ENCODE measurements around the gene ALDOA. TPM values are rescaled to one million over a fixed set of nuclear protein-coding genes. Genes with fewer than 3 reads are reported as not detected.

The ALDOA gene
- total RNA-seq, 1 experiment from 2014 or later = 1,165 TPM

DNA sequence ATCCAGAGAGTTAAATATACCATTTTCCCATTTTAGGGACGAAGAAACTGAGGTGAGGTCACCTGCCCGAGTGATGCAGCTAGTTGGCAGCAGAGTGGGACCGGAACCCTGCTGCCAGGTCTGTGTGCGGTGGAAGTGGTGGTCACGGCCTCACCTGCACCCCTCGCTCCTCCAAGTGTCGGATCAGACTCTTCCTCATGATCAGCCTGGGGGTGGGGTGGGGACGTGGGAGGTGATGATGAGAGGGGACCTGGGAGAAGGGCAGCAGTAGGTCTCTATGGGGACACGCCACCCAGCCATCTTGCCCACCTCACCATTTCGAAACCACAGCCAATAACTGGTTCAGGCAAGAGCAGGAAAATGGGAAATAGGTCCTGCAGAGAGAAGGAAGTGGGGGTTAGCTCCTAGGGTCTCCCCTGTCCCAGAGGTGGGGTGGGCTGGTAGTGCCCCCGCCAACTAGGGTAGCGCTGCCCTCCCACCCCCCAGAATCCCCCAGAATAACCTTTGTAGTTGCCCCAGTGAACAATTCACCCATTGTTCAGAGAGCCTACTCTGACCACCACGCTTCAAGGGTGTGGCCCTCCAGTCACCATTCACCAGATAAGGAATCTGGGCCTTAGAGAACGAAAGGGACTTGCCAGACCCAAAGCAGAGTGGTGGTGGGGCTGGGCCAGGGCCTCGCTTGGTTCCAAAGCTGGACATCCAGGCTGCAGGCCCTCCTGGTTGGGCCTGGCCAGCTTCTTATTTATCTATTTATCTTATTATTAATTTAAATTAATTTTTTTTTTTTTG is 42.7 kb downstream of the ALDOA start:
- ChIA-PET CTCF (interaction anchor here (0.6 kb wide), 1 partner anchor 533 kb away, joined by 6 read pairs; no protein-coding TSS in a partner anchor), POLR2A (no interaction called here)
- no peaks in the 10 kb centered on the region for H3K9me3 Mint-ChIP-seq (ENCODE audit: unreplicated experiment)
- intact Hi-C loops (cut with micrococcal nuclease) = no loop called here
- DNase-seq (ENCODE audit: unreplicated experiment) = no peak
- H3K4me1 Mint-ChIP-seq (ENCODE audit: insufficient read depth, unreplicated experiment) = peaks cover 12% of the 10 kb centered on the region
- no peaks in the 10 kb centered on the region for H3K36me3 Mint-ChIP-seq (ENCODE audit: insufficient read depth, unreplicated experiment)
- no peak overlapping the region for H3K27ac Mint-ChIP-seq (ENCODE audit: low read depth, unreplicated experiment)
- TF ChIP-seq, protein P1, sequence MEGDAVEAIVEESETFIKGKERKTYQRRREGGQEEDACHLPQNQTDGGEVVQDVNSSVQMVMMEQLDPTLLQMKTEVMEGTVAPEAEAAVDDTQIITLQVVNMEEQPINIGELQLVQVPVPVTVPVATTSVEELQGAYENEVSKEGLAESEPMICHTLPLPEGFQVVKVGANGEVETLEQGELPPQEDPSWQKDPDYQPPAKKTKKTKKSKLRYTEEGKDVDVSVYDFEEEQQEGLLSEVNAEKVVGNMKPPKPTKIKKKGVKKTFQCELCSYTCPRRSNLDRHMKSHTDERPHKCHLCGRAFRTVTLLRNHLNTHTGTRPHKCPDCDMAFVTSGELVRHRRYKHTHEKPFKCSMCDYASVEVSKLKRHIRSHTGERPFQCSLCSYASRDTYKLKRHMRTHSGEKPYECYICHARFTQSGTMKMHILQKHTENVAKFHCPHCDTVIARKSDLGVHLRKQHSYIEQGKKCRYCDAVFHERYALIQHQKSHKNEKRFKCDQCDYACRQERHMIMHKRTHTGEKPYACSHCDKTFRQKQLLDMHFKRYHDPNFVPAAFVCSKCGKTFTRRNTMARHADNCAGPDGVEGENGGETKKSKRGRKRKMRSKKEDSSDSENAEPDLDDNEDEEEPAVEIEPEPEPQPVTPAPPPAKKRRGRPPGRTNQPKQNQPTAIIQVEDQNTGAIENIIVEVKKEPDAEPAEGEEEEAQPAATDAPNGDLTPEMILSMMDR (IDR thresholded peaks at IDR 0.05; ENCODE audit: unreplicated experiment) = no peak
- BruUV-seq (replicated peaks) = no TSS peak
- H3K27me3 Mint-ChIP-seq (ENCODE audit: insufficient read depth, unreplicated experiment) = no peaks in the 10 kb centered on the region
- no peak overlapping the region for H3K4me3 Mint-ChIP-seq (ENCODE audit: unreplicated experiment)

DNA sequence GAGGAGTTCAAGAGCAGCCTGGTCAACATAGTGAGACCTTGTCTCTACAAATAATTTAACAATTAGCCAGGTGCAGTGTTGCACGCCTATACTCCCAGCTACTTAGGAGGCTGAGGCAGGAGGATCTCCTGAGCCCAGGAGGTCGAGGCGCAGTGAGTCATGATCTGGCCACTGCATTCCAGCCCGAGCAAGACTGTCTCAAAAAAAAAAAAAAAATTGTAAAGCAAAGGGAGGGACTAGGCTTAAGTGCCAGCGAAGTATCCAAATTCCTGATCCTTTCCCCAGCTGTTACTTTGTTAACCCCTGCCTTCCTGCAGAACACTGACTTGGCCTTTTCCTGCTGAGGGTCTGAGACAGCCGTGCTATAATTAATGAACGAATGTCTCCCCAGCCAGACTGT is 45.1 kb downstream of the ALDOA start:
- no peak for DNase-seq (ENCODE audit: unreplicated experiment)

DNA sequence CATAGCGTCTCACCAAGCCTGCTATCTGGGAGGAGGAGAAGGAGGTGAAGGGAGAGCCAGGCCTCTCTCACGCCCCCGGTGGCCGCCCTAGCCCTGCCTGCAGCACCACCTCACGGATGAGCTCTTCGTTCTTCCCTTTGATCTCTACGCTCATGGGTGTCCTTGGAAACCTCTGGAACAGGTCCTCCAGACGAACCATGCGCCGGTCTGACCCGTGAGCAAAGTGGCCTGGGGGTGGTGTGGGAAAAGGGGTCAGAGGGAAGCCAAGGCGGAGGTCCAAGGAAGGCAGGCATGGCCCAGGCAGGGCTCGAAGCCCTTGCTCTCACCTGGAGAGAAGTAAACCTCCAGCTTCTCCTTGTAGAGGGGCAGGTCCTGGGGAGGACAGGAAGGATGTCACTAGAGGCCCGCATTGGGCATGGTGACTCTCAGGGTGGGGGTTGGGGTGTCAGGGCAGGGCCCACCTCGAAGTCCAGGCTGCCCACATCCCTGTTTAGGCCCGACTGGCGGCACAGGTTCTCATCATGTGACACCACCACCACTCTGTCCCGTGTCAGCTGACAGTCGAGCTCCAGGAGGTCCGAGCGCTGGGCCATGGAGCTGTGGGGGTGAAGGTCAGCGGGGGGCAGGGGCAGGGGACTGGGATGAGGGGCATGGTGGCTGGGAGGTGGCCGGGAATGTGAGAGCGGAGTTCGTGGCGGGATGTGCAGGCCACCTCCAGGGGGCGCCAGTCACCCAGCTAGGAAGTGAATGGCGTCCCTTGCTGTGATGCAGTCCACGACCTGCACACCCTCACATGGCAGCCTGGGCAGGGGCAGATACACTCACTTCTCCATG is 46.9 kb downstream of the ALDOA start:
- Mint-ChIP-seq H3K4me1 (ENCODE audit: insufficient read depth, unreplicated experiment) (peaks cover 7% of the 10 kb centered on the region), H3K9me3 (ENCODE audit: unreplicated experiment) (no peaks in the 10 kb centered on the region), H3K4me3 (ENCODE audit: unreplicated experiment) (no peak overlapping the region), H3K27me3 (ENCODE audit: insufficient read depth, unreplicated experiment) (no peaks in the 10 kb centered on the region), H3K27ac (ENCODE audit: low read depth, unreplicated experiment) (no peak overlapping the region), H3K36me3 (ENCODE audit: insufficient read depth, unreplicated experiment) (peaks cover 6% of the 10 kb centered on the region)
- CTCF ChIA-PET = interaction anchor here (0.6 to 2.9 kb wide), 11 partner anchors 9 to 375 kb away, joined by 3 to 16 read pairs (median 4); partner anchors contain the start of gene CORO1A
- intact Hi-C loops (cut with micrococcal nuclease) = no loop called here
- POLR2A ChIA-PET = interaction anchor here (1.1 to 1.3 kb wide), 2 partner anchors 36 to 47 kb away, joined by 3 to 4 read pairs; partner anchors contain the start of gene ALDOA
- DNase-seq (ENCODE audit: unreplicated experiment) = peak; percentile 79
- BruUV-seq (replicated peaks) = no TSS peak
- TF ChIP-seq, protein P1 (IDR thresholded peaks at IDR 0.05; ENCODE audit: unreplicated experiment) = peak; percentile 86

More for the DNA sequence above, 45.1 kb downstream of the ALDOA start:
- Mint-ChIP-seq H3K4me1 (ENCODE audit: insufficient read depth, unreplicated experiment) (peaks cover 7% of the 10 kb centered on the region), H3K36me3 (ENCODE audit: insufficient read depth, unreplicated experiment) (peaks cover 6% of the 10 kb centered on the region), H3K4me3 (ENCODE audit: unreplicated experiment) (no peak overlapping the region), H3K27me3 (ENCODE audit: insufficient read depth, unreplicated experiment) (no peaks in the 10 kb centered on the region), H3K27ac (ENCODE audit: low read depth, unreplicated experiment) (no peak overlapping the region), H3K9me3 (ENCODE audit: unreplicated experiment) (no peaks in the 10 kb centered on the region)
- ChIA-PET CTCF (interaction anchor here (1.6 kb wide), 1 partner anchor 19 kb away, joined by 4 read pairs; the partner anchor contains the start of gene TBX6), POLR2A (interaction anchor here (1.1 kb wide), 1 partner anchor 19 kb away, joined by 3 read pairs; the partner anchor contains the start of gene TBX6)
- intact Hi-C loops (cut with micrococcal nuclease) = no loop called here
- TF ChIP-seq, protein P1 (IDR thresholded peaks at IDR 0.05; ENCODE audit: unreplicated experiment) = no peak
- BruUV-seq (replicated peaks) = no TSS peak

Data from MCF 10A (cell line).